GM12892 (cell line): ENCODE measurements around the gene GCDH.
A peak's percentile ranks its signal among the peaks of the same experiment; 100 is the strongest.

Experiments
- DNase-seq: peaks from one replicate; pipeline ENCODE4 v3.0.0; 2011; ENCODE audit not compliant: insufficient read length
- FAIRE-seq: peaks from 2 replicates; lab custom pipeline; 2011; peaks lifted over from hg19 to GRCh38; lab: Jason Lieb, UNC
- POLR2A ChIP-seq: IDR thresholded peaks from 2 replicates; pipeline ENCODE4 v1.6.1; 2011; ENCODE audit warnings: low read depth, low read length, control low read depth
- POLR2AphosphoS5 ChIP-seq: IDR thresholded peaks from 2 replicates; pipeline ENCODE4 v1.6.1; 2011; ENCODE audit warnings: low read depth, low read length, control low read depth
- TAF1 ChIP-seq: IDR thresholded peaks from 2 replicates; pipeline ENCODE4 v1.6.1; 2011; ENCODE audit warnings: low read depth, mild to moderate bottlenecking, control low read depth, low read length, borderline replicate concordance

Gene GCDH

GRCh38 chr19:12947702-12948611 is 57.0 kb downstream of the GCDH start:
- TF ChIP-seq POLR2AphosphoS5 (0 out of 2 replicates have a peak, but pooled peaks have one; percentile 0), TAF1 (no peak), POLR2A (peak; percentile 32; the same call in 1 of the 2 replicates)
- DNase-seq (no peak), FAIRE-seq (no peak)

DNA sequence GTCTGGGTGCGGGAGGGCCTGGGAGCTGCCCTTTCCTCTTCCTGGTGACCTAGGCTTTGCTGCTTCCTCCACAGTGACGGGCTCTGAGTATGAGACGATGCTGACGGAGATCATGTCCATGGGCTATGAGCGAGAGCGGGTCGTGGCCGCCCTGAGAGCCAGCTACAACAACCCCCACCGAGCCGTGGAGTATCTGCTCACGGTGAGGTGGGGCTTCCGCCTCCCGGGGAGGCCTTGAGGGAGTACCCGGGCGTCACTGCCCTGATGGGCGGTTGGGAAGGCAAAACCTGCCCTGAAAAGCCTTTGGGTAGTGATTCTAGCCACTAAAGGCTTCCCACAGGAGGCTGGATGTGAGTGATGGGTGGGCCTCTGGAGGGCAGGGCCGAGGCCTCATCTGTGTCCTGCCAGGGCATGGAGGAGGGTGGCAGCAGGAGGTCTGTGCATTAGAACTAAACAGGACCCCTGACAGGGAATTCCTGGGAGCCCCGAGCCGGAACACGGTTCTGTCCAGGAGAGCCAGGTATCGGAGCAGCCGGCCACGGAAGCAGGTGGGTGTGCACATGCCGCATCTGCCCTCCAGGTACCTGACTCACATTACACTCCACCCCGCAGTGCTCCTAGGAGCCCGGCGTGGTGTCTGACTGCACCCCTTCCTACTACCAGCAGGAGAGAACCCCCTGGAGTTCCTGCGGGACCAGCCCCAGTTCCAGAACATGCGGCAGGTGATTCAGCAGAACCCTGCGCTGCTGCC is 57.8 kb downstream of the GCDH start:
- no peak for DNase-seq
- no peak for FAIRE-seq
- TF ChIP-seq TAF1 (no peak), POLR2AphosphoS5 (0 out of 2 replicates have a peak, but pooled peaks have one; percentile 4), POLR2A (no peak)
